Measurements from ENCODE around the gene CGB7.

DNA sequence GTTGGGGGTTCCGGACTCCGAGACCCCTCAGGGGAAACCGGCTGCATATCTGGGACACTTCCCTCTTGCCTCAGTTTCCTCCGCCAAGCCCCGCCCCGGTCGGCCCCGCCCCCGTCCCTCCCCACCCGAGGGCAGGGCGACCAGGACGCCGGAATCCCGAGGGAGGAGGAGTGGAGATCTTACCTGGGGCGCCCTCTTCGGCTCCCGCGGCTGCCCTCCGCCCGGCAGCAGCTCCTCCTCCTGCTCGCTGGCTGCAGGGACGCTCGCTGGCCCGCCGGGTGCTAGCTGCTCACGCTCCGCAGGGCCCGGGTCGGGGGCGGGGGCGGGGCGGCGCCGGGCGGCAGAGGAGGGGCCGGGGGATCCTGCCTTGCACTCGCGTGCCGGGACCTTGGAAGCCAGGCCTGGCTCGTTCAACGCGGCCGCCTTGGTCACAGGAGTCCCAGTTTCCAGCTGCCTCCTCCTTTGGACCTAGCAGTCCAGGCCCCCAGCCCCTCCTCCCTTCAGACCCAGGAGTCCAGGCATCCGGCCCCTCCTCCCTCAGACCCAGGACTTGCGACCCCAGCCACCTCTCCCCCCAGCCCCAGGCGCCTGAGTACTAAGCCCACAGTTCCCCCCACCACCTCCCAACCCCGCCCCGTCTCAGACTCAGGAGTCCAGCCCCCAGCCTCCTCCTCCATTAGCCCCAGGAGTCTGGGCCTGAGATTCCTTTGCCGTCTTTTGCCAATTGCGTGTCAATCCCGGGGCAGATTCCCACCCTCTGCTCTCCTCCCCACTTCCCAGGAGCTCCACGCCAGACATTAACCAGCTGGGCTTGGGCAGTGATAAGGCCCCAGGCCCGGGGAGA is 7.4 kb upstream of the CGB7 start, which contains the start of gene NTF4:
- TF ChIP-seq POLR2AphosphoS5 (IDR thresholded peaks at IDR 0.05; ENCODE audit: borderline replicate concordance, low read depth, low read length) (no peak), FOXP2 (optimal IDR thresholded peaks at IDR 0.05; ENCODE audit: control extremely low read depth, extremely low read length, insufficient read depth) (no peak), EZH2 (IDR thresholded peaks at IDR 0.05) (no peak)

Measured in SK-N-MC (cell line).